NK-92 (cell line): Measurements from ENCODE around the gene MYOT.
"Not testable (repeated sequence)": the region's sequence is repeated elsewhere in the genome, so short reads cannot be mapped to it uniquely, and the experiment has no call there.

Experiments used
- DNase-seq: peaks from one replicate; lab custom pipeline; 2025; ENCODE audit not compliant: unreplicated experiment; lab: John Stamatoyannopoulos, UW

Gene MYOT

GRCh38 chr5:137867664-137868063 lies at the start of gene MYOT:
TSS of gene MYOT (plus strand) at chr5:137867860. CDS start at chr5:137870652, 2,792 bp downstream.
- DNase-seq: no peak

GRCh38 chr5:137819766-137820165 lies 47.9 kb upstream of the MYOT start:
- no peak for DNase-seq

GRCh38 chr5:137822158-137822764 lies 45.4 kb upstream of the MYOT start:
- no peak for DNase-seq

- no peak for DNase-seq
Measured at GRCh38 chr5:137822984-137823383, 44.7 kb upstream of the MYOT start.

GRCh38 chr5:137825165-137825564 lies 42.5 kb upstream of the MYOT start:
- no peak for DNase-seq

GRCh38 chr5:137826067-137826466 lies 41.6 kb upstream of the MYOT start:
- no peak for DNase-seq

- no peak for DNase-seq
Measured at GRCh38 chr5:137828180-137828579, 39.5 kb upstream of the MYOT start.

GRCh38 chr5:137828664-137829063 lies 39.0 kb upstream of the MYOT start:
- no peak for DNase-seq

- DNase-seq: no peak
Measured at GRCh38 chr5:137831105-137831504, 36.6 kb upstream of the MYOT start.

- no peak for DNase-seq
Measured at GRCh38 chr5:137831526-137831925, 36.1 kb upstream of the MYOT start.

- DNase-seq: no peak
Measured at GRCh38 chr5:137832416-137832815, 35.2 kb upstream of the MYOT start.

GRCh38 chr5:137833463-137833862 lies 34.2 kb upstream of the MYOT start:
- no peak for DNase-seq

- no peak for DNase-seq
Measured at GRCh38 chr5:137834498-137835049, 33.1 kb upstream of the MYOT start.

GRCh38 chr5:137836298-137836697 lies 31.4 kb upstream of the MYOT start:
- DNase-seq: no peak

- no peak for DNase-seq
Measured at GRCh38 chr5:137836997-137837396, 30.7 kb upstream of the MYOT start.

GRCh38 chr5:137837491-137838394 lies 29.9 kb upstream of the MYOT start:
- DNase-seq: no peak

GRCh38 chr5:137838976-137839375 lies 28.7 kb upstream of the MYOT start:
- no peak for DNase-seq

- no peak for DNase-seq
Measured at GRCh38 chr5:137842296-137842695, 25.4 kb upstream of the MYOT start.

GRCh38 chr5:137843676-137844299 lies 23.9 kb upstream of the MYOT start:
- DNase-seq: no peak

GRCh38 chr5:137845472-137845871 lies 22.2 kb upstream of the MYOT start:
- no peak for DNase-seq

GRCh38 chr5:137847687-137848086 lies 20.0 kb upstream of the MYOT start:
- DNase-seq: no peak

- not testable (repeated sequence) for DNase-seq
Measured at GRCh38 chr5:137853165-137853564, 14.5 kb upstream of the MYOT start.
